Effector memory CD4-positive, alpha-beta T cell (primary cell): Measurements from ENCODE around the gene SNAP23.

Experiments
- DNase-seq, 3 donors: peaks; one replicate each; pipeline ENCODE4 v3.0.0-alpha.2; 2020
- H3K27ac ChIP-seq: 2 replicates; pipeline ENCODE4 v1.7.0; 2013; ENCODE audit warnings: mild to moderate bottlenecking, low read length, moderate library complexity; ENCODE audit not compliant: insufficient read depth, poor library complexity, severe bottlenecking
- H3K27me3 ChIP-seq: replicated peaks from 2 replicates; pipeline ENCODE4 v1.7.0; 2013; ENCODE audit warnings: mild to moderate bottlenecking, low read length; ENCODE audit not compliant: insufficient read depth, control insufficient read depth, poor library complexity, severe bottlenecking
- H3K36me3 ChIP-seq: 2 replicates; pipeline ENCODE4 v1.7.0; 2013; ENCODE audit warnings: mild to moderate bottlenecking, low read length, moderate library complexity; ENCODE audit not compliant: control insufficient read depth, insufficient read depth
- H3K4me1 ChIP-seq: 2 replicates; pipeline ENCODE4 v1.7.0; 2013; ENCODE audit warnings: low read length, mild to moderate bottlenecking; ENCODE audit not compliant: control insufficient read depth, insufficient read depth, poor library complexity, severe bottlenecking
- H3K4me3 ChIP-seq: 2 replicates; pipeline ENCODE4 v1.7.0; 2013; ENCODE audit warnings: low read length, low read depth, mild to moderate bottlenecking; ENCODE audit not compliant: insufficient read depth, poor library complexity, severe bottlenecking
- H3K9me3 ChIP-seq: 2 replicates; pipeline ENCODE4 v1.7.0; 2013; ENCODE audit warnings: mild to moderate bottlenecking, low read length, moderate library complexity; ENCODE audit not compliant: control insufficient read depth

SNAP23 gene

DNA sequence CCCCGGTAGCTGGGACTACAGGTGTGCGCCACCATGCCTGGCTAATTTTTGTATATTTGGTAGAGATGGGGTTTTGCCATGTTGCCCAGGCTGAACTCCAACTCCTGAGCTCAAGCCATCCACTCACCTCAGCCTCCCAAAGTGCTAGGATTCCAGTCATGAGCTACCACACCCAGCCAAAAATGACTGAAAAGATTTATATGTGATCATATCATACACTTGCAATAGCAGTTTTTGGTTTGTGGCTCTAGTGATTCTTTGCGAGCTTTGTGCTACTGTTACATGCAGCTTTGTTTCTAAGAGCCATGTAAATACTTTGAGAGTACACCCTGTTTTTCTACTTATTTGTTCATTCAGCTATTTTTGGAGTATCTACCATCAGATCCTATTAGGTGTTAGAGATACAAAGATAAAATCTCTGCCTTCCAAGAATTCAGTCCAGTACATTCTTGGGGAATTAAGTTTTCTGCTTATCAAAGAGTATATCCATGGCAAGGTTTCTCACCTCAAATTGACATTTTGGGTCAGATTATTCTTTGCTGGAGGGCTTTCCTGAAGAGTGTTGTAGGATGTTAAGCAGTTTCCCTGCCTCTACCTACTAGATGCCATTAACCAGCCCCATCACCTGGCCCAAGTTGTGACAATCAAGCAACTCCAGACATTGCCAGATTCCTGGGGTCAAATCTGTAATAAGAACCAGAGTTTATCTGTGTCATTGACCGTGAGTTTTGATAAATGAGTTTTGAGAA is 15.0 kb downstream of the SNAP23 start:
- no peaks in the 10 kb centered on the region for H3K9me3 ChIP-seq
- no peak overlapping the region for H3K4me3 ChIP-seq
- no peak for DNase-seq
- H3K36me3 ChIP-seq = peaks cover 18% of the 10 kb centered on the region
- H3K27me3 ChIP-seq = no peaks in the 10 kb centered on the region
- no peaks in the 10 kb centered on the region for H3K4me1 ChIP-seq
- no peak overlapping the region for H3K27ac ChIP-seq

DNA sequence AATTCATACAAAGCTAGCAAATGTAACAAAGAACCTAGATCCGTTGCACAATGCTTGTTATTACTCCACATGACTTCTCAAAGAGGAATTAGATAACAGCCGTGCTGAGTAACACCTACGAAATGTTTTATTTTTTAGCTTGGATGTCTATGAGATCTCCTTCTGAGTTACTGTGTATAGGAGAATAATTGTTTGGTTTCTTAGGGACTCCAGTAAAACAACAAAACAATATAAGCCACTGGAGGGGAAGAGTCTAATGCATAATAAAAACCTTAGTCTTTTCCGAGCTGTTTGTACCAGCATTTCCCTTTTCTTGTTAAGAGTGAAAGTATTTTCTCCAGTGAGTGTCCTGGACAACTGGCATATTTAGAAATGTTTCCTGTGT is 15.6 kb downstream of the SNAP23 start:
- H3K36me3 ChIP-seq = peaks cover 18% of the 10 kb centered on the region
- H3K27me3 ChIP-seq = no peaks in the 10 kb centered on the region
- H3K27ac ChIP-seq = no peak overlapping the region
- H3K9me3 ChIP-seq = no peaks in the 10 kb centered on the region
- no peak overlapping the region for H3K4me3 ChIP-seq
- DNase-seq = no peak
- H3K4me1 ChIP-seq = no peaks in the 10 kb centered on the region

DNA sequence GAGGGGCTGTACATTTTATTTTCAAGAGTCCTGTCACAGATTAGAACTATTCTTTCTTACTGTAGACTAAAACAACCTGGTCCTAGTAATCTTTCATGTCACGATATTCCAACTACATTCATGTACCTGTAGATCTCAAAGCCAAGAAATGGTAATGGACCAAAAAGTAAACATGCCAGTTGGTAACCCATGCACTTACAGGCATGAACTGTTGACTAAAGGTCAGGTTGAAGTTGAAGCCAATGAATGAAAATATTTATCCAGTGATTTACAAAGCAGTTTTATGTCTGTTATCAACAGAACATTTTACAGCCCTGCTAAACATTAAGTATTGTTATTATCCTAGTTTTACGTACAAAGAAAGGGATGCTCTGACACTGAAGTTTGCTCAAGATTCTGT is 27.9 kb downstream of the SNAP23 start:
- no peak overlapping the region for H3K27ac ChIP-seq
- H3K27me3 ChIP-seq = no peaks in the 10 kb centered on the region
- H3K36me3 ChIP-seq = peaks cover 9% of the 10 kb centered on the region
- no peak for DNase-seq
- no peaks in the 10 kb centered on the region for H3K9me3 ChIP-seq
- no peak overlapping the region for H3K4me3 ChIP-seq
- H3K4me1 ChIP-seq = no peaks in the 10 kb centered on the region

DNA sequence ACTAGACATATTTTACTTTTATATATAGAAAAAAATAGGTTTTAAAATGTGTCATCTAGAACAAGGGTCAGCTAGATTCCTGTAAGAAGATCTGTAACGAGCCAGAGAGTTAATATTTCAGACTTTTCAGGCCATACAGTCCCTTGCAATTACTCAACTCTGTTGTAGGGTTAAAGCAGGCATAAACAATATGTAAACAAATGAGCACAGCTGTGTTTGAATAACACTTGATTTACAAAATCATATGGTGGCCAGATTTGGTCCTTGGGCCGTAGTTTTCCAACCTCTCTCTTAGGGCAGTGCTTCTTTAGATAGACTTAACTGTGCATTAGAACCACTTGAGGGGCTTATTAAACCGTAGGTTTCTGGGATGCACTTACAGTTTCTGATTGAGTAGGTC is 33.5 kb downstream of the SNAP23 start:
- DNase-seq = no peak
- H3K27me3 ChIP-seq = no peaks in the 10 kb centered on the region
- peaks cover 17% of the 10 kb centered on the region for H3K36me3 ChIP-seq
- H3K4me1 ChIP-seq = no peaks in the 10 kb centered on the region
- H3K27ac ChIP-seq = no peak overlapping the region
- H3K9me3 ChIP-seq = no peaks in the 10 kb centered on the region
- H3K4me3 ChIP-seq = no peak overlapping the region

DNA sequence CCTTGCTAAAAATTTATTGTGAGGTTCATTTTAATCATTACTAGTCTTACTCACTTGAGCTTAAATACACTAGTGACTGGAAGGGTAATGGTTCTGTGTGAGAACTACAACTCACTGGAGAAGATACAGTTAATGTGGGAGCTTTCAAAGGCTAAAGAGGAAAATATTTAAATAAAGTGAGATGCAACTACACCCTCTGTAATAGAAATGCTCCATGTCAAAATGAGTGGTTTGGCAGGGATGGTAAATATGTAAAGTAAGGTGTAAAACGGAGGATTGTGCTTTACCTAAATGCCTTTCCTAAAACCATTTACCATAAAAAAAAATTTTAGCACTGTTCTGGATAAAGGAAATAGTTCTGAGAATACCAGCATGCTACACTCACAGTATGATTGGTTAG is 37.8 kb downstream of the SNAP23 start:
- Histone ChIP-seq H3K9me3 (no peaks in the 10 kb centered on the region), H3K4me3 (no peak overlapping the region), H3K36me3 (peaks cover 14% of the 10 kb centered on the region), H3K4me1 (no peaks in the 10 kb centered on the region), H3K27me3 (no peaks in the 10 kb centered on the region), H3K27ac (no peak overlapping the region)
- DNase-seq = no peak

DNA sequence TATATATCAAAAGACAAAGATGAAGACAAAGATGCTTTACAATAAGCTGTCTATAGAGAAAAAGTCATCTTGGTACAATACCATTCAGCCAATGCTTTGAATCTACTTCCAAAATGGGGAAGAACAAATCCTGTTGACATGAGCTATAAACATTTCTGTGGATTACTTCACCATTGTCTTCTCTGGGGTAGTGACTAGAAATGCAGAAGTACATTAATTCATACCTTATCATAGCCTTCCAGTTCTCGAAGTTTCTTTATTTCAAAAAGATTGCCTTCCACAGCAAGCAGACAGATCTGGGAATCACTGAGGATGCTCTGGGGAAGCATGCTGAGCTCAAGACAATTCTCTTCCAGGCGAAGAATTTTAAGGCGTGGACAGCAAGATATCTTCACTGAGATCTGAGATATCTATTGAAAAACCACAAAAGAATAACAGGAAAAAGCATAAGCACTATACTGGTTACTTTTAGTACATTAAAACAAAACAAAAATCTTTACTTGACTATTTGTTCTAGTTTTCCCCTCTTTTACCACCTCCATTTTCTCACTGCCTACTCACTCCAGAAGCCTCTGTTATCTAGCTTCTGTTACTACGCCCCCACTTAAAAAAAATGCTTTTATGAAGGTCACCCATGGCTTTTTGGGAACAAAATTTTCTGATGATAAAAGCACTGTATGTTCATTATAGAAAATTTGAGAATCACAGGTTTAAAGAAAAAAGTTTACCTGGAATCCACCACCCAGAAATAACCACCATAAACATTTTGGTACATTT is 49.6 kb downstream of the SNAP23 start:
- Histone ChIP-seq H3K27me3 (no peaks in the 10 kb centered on the region), H3K4me1 (peaks cover 11% of the 10 kb centered on the region), H3K27ac (no peak overlapping the region), H3K4me3 (no peak overlapping the region), H3K36me3 (peaks cover 18% of the 10 kb centered on the region), H3K9me3 (no peaks in the 10 kb centered on the region)
- no peak for DNase-seq

DNA sequence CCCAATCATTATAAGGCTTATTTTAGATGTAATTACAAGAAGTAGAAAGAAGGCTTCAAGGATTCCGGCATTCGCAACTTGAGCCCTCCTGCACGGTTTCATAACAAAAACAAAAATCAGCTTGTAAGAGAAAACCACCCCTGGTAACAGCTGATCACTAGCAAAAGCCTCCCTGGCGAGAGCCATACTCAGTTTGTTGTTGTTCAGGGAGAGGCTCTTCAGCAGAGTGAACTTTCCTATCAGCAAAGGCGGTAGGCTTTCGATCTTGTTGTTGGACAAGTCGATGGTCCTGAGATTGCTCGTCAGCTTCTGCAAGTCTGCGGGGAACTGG is 52.4 kb downstream of the SNAP23 start:
- Histone ChIP-seq H3K4me3 (peak overlapping the region; percentile 94), H3K9me3 (no peaks in the 10 kb centered on the region), H3K4me1 (peaks cover 11% of the 10 kb centered on the region), H3K36me3 (peaks cover 18% of the 10 kb centered on the region), H3K27me3 (no peaks in the 10 kb centered on the region), H3K27ac (peak overlapping the region; percentile 91)
- no peak for DNase-seq

DNA sequence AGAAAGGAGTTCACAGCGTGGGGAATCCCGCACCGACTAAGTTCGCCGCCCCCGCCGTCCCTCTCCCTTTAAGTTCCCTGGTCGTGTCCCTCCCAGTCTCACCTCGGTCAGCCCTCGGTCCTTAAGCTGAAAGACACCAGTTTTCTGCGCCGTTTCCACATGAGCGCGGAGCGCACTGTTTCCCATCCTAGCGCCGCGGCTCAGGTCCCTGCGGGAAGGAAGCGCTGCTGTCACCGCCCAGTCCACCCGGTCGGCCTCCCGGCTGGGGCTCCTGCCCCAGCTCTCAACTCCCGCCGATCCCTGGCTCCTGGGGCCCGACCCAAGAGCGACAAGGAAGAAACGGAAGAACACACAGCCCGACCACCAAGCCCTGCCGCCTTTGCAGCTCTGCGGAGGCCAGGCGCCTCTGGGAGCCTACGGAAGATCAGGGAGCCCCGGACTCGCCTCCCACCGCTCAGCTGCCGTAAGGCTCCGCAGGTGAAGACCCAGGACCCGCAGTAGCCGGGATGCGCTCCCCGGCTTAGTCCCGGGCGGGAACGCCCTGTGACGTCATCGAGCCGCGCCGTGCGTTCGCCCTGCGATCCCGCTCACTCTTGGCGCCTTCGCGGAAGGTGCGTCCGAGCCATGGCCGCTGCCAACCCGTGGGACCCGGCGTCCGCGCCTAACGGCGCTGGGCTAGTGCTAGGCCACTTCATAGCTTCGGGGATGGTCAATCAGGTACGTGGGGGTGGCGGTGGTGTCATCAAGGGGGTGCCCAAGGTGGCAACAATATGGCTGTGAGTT is 53.0 kb downstream of the SNAP23 start, which contains the start of the genes HAUS2 and LRRC57:
TSS of gene HAUS2 (plus strand) at position 590 of the 783 bp plus-strand sequence. CDS start at position 625, 35 bp downstream.
TSS of gene LRRC57 (minus strand) at position 545 of the 783 bp plus-strand sequence. CDS start at position 186, 359 bp downstream.
- Histone ChIP-seq H3K4me1 (peaks cover 11% of the 10 kb centered on the region), H3K27ac (peak within 1 kb of the TSS; percentile 91), H3K36me3 (peaks cover 16% of the 10 kb centered on the region), H3K9me3 (no peaks in the 10 kb centered on the region), H3K27me3 (no peaks in the 10 kb centered on the region), H3K4me3 (peak within 1 kb of the TSS; percentile 94)
- DNase-seq = peak; percentile 72 to 84 (median 77)

DNA sequence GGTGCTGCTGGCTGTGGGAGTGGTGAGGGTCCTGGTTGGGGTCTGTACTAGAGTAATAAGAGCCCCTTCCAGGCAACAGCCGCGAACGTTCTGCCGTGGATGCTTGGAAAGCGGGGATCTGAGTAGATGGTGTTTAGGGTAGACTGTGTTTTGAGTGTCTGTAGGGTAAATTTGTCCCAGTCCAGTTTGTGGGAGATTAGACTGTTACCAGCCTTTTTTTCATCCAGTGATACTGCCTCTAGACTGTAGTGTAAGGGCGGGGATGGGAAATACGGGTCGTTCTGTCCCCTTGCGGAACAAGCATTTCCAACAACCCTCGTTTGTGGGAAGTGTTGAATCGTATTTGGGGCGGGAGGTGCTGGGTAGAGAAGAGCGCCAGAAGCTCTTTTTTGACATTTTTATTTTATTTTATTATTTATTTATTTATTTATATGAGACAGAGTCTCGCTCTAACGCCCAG is 53.6 kb downstream of the SNAP23 start:
- H3K4me1 ChIP-seq = peaks cover 11% of the 10 kb centered on the region
- DNase-seq = no peak

More for the DNA sequence above, 53.6 kb downstream of the SNAP23 start:
- Histone ChIP-seq H3K27me3 (no peaks in the 10 kb centered on the region), H3K9me3 (no peaks in the 10 kb centered on the region), H3K4me3 (peak overlapping the region; percentile 94), H3K27ac (peak overlapping the region; percentile 91), H3K36me3 (peaks cover 10% of the 10 kb centered on the region)
